ENCODE measurements around the gene MADD.

The MADD gene

GRCh38 chr11:47295385-47295784 is 25.5 kb downstream of the MADD start:
- TF ChIP-seq CTCF (IDR thresholded peaks at IDR 0.05; ENCODE audit: low read depth, low read length) = no peak
- no peak for DNase-seq (ENCODE audit: low read depth in 2 of 2)
- no peak overlapping the region for H3K4me3 ChIP-seq (replicated peaks in 1 of 2; ENCODE audit: low read depth in 2 of 2, low read length in 2 of 2)

GRCh38 chr11:47296045-47296444 is 26.1 kb downstream of the MADD start:
- DNase-seq (ENCODE audit: low read depth in 2 of 2) = peak in 1 of 2 donors; percentile 42
- H3K4me3 ChIP-seq (replicated peaks in 1 of 2; ENCODE audit: low read depth in 2 of 2, low read length in 2 of 2) = no peak overlapping the region
- no peak for TF ChIP-seq CTCF (IDR thresholded peaks at IDR 0.05; ENCODE audit: low read depth, low read length)

GRCh38 chr11:47299078-47299477 is 29.1 kb downstream of the MADD start:
- DNase-seq (ENCODE audit: low read depth in 2 of 2) = no peak
- H3K4me3 ChIP-seq (replicated peaks in 1 of 2; ENCODE audit: low read depth in 2 of 2, low read length in 2 of 2) = no peak overlapping the region
- no peak for TF ChIP-seq CTCF (IDR thresholded peaks at IDR 0.05; ENCODE audit: low read depth, low read length)

GRCh38 chr11:47302853-47303252 is 32.9 kb downstream of the MADD start:
- DNase-seq (ENCODE audit: low read depth in 2 of 2) = no peak
- TF ChIP-seq CTCF (IDR thresholded peaks at IDR 0.05; ENCODE audit: low read depth, low read length) = no peak
- no peak overlapping the region for H3K4me3 ChIP-seq (replicated peaks in 1 of 2; ENCODE audit: low read depth in 2 of 2, low read length in 2 of 2)

- no peak for TF ChIP-seq CTCF (IDR thresholded peaks at IDR 0.05; ENCODE audit: low read depth, low read length)
- peak in 1 of 2 donors; percentile 36 for DNase-seq (ENCODE audit: low read depth in 2 of 2)
- H3K4me3 ChIP-seq (replicated peaks in 1 of 2; ENCODE audit: low read depth in 2 of 2, low read length in 2 of 2) = no peak overlapping the region
These were observed 36.0 kb downstream of the MADD start for GRCh38 chr11:47305734-47306483.

GRCh38 chr11:47306484-47306844 is 36.5 kb downstream of the MADD start:
- DNase-seq (ENCODE audit: low read depth in 2 of 2) = no peak
- no peak for TF ChIP-seq CTCF (IDR thresholded peaks at IDR 0.05; ENCODE audit: low read depth, low read length)
- no peak overlapping the region for H3K4me3 ChIP-seq (replicated peaks in 1 of 2; ENCODE audit: low read depth in 2 of 2, low read length in 2 of 2)

Measured in cardiac fibroblast (primary cell).